Endothelial cell of umbilical vein (primary cell): ENCODE data around the gene SPTBN4. TPM values are rescaled to one million over a fixed set of nuclear protein-coding genes. Genes with fewer than 3 reads are reported as not detected.

Source experiments
- BruUV-seq: library from RNA; stranded (reverse); fragments of 400-500 nt; replicated peaks from 2 replicates; lab custom pipeline; 2021; lab: Mats Ljungman, UMichigan
- CTCF ChIA-PET: fragments of 300-600, 350-600 bp; sonication (Branson Sonifier 250); formaldehyde crosslinking; loops from one replicate; lab custom pipeline; 2021; ENCODE audit warnings: antibody characterized with exemption, inconsistent platforms; lab: Charles Lee
- POLR2A ChIA-PET: fragments of 300-600, 350-600 bp; sonication (Branson Sonifier 250); formaldehyde crosslinking; loops from one replicate; lab custom pipeline; 2021; ENCODE audit warnings: antibody characterized with exemption, inconsistent platforms; lab: Charles Lee
- DNase-seq: peaks from one replicate; pipeline ENCODE4 v3.0.0-alpha.2; 2011; ENCODE audit warnings: low read depth, low spot score
- FAIRE-seq: peaks from 2 replicates; lab custom pipeline; 2011; peaks lifted over from hg19 to GRCh38; lab: Jason Lieb, UNC
- H2AFZ ChIP-seq: 2 replicates; pipeline ENCODE4 v1.6.0; 2012; ENCODE audit warnings: low read depth, low read length, control low read depth, inconsistent platforms
- H3K27ac ChIP-seq: 2 replicates; pipeline ENCODE4 v1.5.1; 2011; ENCODE audit warnings: low read depth, mild to moderate bottlenecking, control low read depth, low read length, moderate library complexity; ENCODE audit not compliant: insufficient read depth
- H3K27me3 ChIP-seq, 2 experiments: 2 replicates each; pipeline versions ENCODE4 v1.6.0 to v1.6.1; 2011; ENCODE audit warnings: low read length in 2 of 2, mixed read lengths in 1 of 2; ENCODE audit not compliant: control insufficient read depth in 2 of 2, insufficient read depth in 2 of 2
- H3K36me3 ChIP-seq, 2 experiments: 2 replicates in 1 of 2; 3 replicates in 1 of 2; pipeline ENCODE4 v1.5.1; 2011; ENCODE audit warnings: low read length in 2 of 2, mild to moderate bottlenecking in 1 of 2, moderate library complexity in 1 of 2; ENCODE audit not compliant: control insufficient read depth in 2 of 2, insufficient read depth in 2 of 2; ENCODE audit errors: extremely low read depth in 1 of 2
- H3K4me1 ChIP-seq: 3 replicates; pipeline ENCODE4 v1.5.1; 2011; ENCODE audit warnings: mild to moderate bottlenecking, low read length; ENCODE audit not compliant: control insufficient read depth, insufficient read depth; ENCODE audit errors: extremely low read depth
- H3K4me2 ChIP-seq: 2 replicates; pipeline ENCODE4 v1.6.1; 2011; ENCODE audit warnings: low read length, control low read depth, mixed read lengths; ENCODE audit not compliant: insufficient read depth
- H3K4me3 ChIP-seq, 3 experiments: fragments of 200-600 bp in 1 of 3; sonication (generic), shearing (Covaris generic) in 1 of 3; replicated peaks in 1 of 3; 2 replicates each; pipeline ENCODE4 v1.5.1; 2011 to 2016; ENCODE audit warnings: control low read depth in 3 of 3, low read length in 3 of 3, mild to moderate bottlenecking in 2 of 3, inconsistent platforms in 1 of 3, low read depth in 1 of 3, moderate library complexity in 1 of 3; ENCODE audit not compliant: insufficient read depth in 1 of 3
- H3K79me2 ChIP-seq: 2 replicates; pipeline ENCODE4 v1.6.0; 2012; ENCODE audit warnings: low read length, inconsistent platforms; ENCODE audit not compliant: control insufficient read depth, insufficient read depth
- H3K9ac ChIP-seq: replicated peaks from 2 replicates; pipeline ENCODE3; 2011; ENCODE audit warnings: low read length, control low read depth; ENCODE audit not compliant: insufficient read depth; ENCODE audit errors: extremely low read depth
- H3K9me1 ChIP-seq: replicated peaks from 3 replicates; pipeline ENCODE4 v1.6.0; 2011; ENCODE audit warnings: mild to moderate bottlenecking, low read length; ENCODE audit not compliant: control insufficient read depth, insufficient read depth; ENCODE audit errors: extremely low read depth
- H3K9me3 ChIP-seq: replicated peaks from 2 replicates; pipeline ENCODE4 v1.5.1; 2012; ENCODE audit warnings: low read length, inconsistent platforms; ENCODE audit not compliant: control insufficient read depth, insufficient read depth
- H4K20me1 ChIP-seq: replicated peaks from 2 replicates; pipeline ENCODE3; 2011; ENCODE audit warnings: mild to moderate bottlenecking, low read length; ENCODE audit not compliant: control insufficient read depth, insufficient read depth; ENCODE audit errors: extremely low read depth
- EZH2 ChIP-seq: IDR thresholded peaks from 2 replicates; pipeline ENCODE4 v1.6.1; 2012; ENCODE audit warnings: borderline replicate concordance, low read depth, mild to moderate bottlenecking, moderate library complexity, low read length, inconsistent platforms; ENCODE audit not compliant: severe bottlenecking
- FOS ChIP-seq: IDR thresholded peaks from 2 replicates; pipeline ENCODE4 v1.6.1; 2011; ENCODE audit warnings: mild to moderate bottlenecking, low read length, moderate library complexity, borderline replicate concordance; ENCODE audit not compliant: insufficient read depth
- GATA2 ChIP-seq: IDR thresholded peaks from 2 replicates; pipeline ENCODE4 v1.7.0; 2011; ENCODE audit warnings: low read depth, mild to moderate bottlenecking, moderate library complexity, mixed read lengths, low read length; ENCODE audit not compliant: insufficient read length, insufficient read depth
- JUN ChIP-seq: IDR thresholded peaks from 2 replicates; pipeline ENCODE4 v1.6.1; 2011; ENCODE audit warnings: borderline replicate concordance, low read depth; ENCODE audit not compliant: insufficient read length, insufficient read depth
- MAX ChIP-seq: IDR thresholded peaks from 2 replicates; pipeline ENCODE4 v1.6.1; 2011; ENCODE audit not compliant: insufficient read depth, insufficient read length
- MYC ChIP-seq: IDR thresholded peaks from one replicate; pipeline ENCODE4 v1.6.1; 2011; ENCODE audit warnings: mild to moderate bottlenecking, low read depth, low read length
- POLR2A ChIP-seq: IDR thresholded peaks from 2 replicates; pipeline ENCODE4 v1.6.1; 2012; ENCODE audit warnings: low read depth, mild to moderate bottlenecking, control low read depth, low read length
- POLR2AphosphoS5 ChIP-seq: IDR thresholded peaks from 2 replicates; pipeline ENCODE4 v1.6.1; 2012; ENCODE audit warnings: low read depth, mild to moderate bottlenecking, control low read depth, low read length, moderate library complexity; ENCODE audit not compliant: insufficient read depth
- dilution Hi-C: fragments of 300-500 bp; cut with MboI; formaldehyde crosslinking; loops from one replicate; pipeline ENCODE4 v1.15.0; 2019; ENCODE audit warnings: low sequenced_read_pairs; ENCODE audit not compliant: extremely low pct_ligation_motif_present
- intact Hi-C: fragments of 100-400 bp; cut with micrococcal nuclease; formaldehyde crosslinking; loops from one replicate; pipeline ENCODE4 v1.10.0; 2022
- polyA plus RNA-seq, 4 experiments: library from polyadenylated mRNA; depleted of rRNA in 3 of 4; stranded (reverse) in 3 of 4; unstranded in 1 of 4; fragments of >200 nt; gene quantifications; 2 replicates each; pipeline versions ENCODE4 v1.2.1 to v1.2.3, GENCODE V29; 2011 to 2012; ENCODE audit warnings: missing spikeins in 1 of 4
- total RNA-seq: library from RNA; stranded (reverse); gene quantifications from 2 replicates; pipeline ENCODE4 v1.2.3, GENCODE V29; 2021
- TF ChIP-seq, protein P1 (sequence below), 2 donors: IDR thresholded peaks; 1 replicate in 1 of 2; 2 replicates in 1 of 2; pipeline ENCODE4 v1.5.1; 2011; ENCODE audit warnings: low read length in 2 of 2, mild to moderate bottlenecking in 2 of 2, moderate library complexity in 2 of 2, control low read depth in 1 of 2, inconsistent platforms in 1 of 2, low read depth in 1 of 2; ENCODE audit not compliant: insufficient read depth in 1 of 2; ENCODE audit errors: extremely low read depth in 1 of 2

The SPTBN4 gene
- total and polyA plus RNA-seq, 2 donors (not counting 3 experiments of a cell fraction or from before 2014, with no cell fraction given): 0.33 TPM; not detected in 1

DNA sequence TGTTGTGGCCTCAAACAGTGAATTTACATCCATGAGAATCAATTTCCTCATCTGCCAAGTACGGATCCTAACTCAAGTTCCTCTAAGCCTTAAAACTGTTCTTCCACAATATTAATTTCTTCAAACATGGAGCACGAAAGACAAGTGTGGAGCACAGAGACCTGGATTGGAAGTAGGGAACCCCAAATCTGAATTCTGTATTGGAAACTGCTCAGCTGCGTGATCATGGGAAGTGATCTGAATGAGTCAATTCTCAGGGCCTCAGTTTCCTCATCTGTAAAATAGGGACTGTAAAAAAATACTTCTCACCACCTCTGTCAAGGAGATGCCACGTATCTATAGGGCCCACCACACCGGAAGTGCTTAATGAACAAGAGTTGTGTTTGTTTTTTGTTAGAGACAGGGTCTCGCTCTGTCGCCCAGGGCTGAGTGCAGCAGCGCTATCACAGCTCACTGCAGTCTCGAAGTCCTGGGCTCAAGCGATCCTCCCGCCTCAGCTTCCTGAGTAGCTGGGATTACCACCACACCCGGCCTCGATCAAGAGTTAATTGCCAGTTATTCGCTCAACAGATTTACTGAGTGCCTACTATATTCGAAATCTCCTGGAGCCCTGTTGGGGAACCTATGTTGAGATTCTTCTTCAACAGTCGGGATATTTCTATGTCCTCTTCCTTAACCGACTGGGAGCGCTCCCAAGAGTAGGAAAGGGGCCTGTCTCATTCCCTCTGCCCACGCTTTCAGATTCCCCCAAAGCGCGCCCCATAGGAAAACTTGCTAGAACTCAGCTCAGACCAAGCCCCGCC lies 24.3 kb upstream of the SPTBN4 start:
- H3K4me3 ChIP-seq: peak overlapping the region; percentile 4 to 58 (median 29)
- ChIA-PET CTCF (interaction anchor here (0.7 to 4.1 kb wide), 14 partner anchors 9 to 192 kb away, joined by 3 to 37 read pairs (median 5); partner anchors contain the start of genes BLVRB, PRX and SERTAD1), POLR2A (interaction anchor here (1.6 to 2.6 kb wide), 5 partner anchors 9 to 23 kb away, joined by 4 to 15 read pairs (median 13); partner anchors contain the start of genes BLVRB and SERTAD1)
- TF ChIP-seq MYC (no peak), POLR2A (no peak), POLR2AphosphoS5 (no peak), GATA2 (no peak), EZH2 (no peak), FOS (no peak), MAX (no peak), JUN (no peak)
- TF ChIP-seq, protein P1, sequence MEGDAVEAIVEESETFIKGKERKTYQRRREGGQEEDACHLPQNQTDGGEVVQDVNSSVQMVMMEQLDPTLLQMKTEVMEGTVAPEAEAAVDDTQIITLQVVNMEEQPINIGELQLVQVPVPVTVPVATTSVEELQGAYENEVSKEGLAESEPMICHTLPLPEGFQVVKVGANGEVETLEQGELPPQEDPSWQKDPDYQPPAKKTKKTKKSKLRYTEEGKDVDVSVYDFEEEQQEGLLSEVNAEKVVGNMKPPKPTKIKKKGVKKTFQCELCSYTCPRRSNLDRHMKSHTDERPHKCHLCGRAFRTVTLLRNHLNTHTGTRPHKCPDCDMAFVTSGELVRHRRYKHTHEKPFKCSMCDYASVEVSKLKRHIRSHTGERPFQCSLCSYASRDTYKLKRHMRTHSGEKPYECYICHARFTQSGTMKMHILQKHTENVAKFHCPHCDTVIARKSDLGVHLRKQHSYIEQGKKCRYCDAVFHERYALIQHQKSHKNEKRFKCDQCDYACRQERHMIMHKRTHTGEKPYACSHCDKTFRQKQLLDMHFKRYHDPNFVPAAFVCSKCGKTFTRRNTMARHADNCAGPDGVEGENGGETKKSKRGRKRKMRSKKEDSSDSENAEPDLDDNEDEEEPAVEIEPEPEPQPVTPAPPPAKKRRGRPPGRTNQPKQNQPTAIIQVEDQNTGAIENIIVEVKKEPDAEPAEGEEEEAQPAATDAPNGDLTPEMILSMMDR (IDR thresholded peaks at IDR 0.05; ENCODE audit: extremely low read depth in 1 of 2, insufficient read depth in 1 of 2, low read depth in 1 of 2, low read length in 2 of 2): no peak
- no peaks in the 10 kb centered on the region for H3K9me1 ChIP-seq
- H3K4me1 ChIP-seq: peaks cover 9% of the 10 kb centered on the region
- no peaks in the 10 kb centered on the region for H4K20me1 ChIP-seq
- H3K9ac ChIP-seq: peak overlapping the region; percentile 50
- H2AFZ ChIP-seq: no peak overlapping the region
- peaks cover 9 to 12% of the 10 kb centered on the region in 2 experiments for H3K36me3 ChIP-seq
- peak overlapping the region; percentile 23 for H3K27ac ChIP-seq
- dilution Hi-C loops: no loop called here
- intact Hi-C loops: loop anchor here (1.0 to 10.0 kb wide), 6 partner anchors 9 to 362 kb away; partner anchors contain the start of genes AKT2, C19orf47, PLD3 and SERTAD1
- FAIRE-seq (no peak), DNase-seq (no peak)
- H3K9me3 ChIP-seq: no peaks in the 10 kb centered on the region
- peak overlapping the region; percentile 65 for H3K4me2 ChIP-seq
- no peaks in the 10 kb centered on the region for H3K27me3 ChIP-seq
- H3K79me2 ChIP-seq: peaks cover 29% of the 10 kb centered on the region
- TSS peak; percentile 35 for BruUV-seq
